Heart right ventricle (tissue), 16 donors: ENCODE results near the gene HIC1. TPM values are rescaled to one million over a fixed set of nuclear protein-coding genes. Genes with fewer than 3 reads are reported as not detected.

Experiments
- ATAC-seq, 8 donors: fragments of 200-7000 bp; cut with Tn5 transposase; one replicate each; pipeline ENCODE4 v1.9.1; 2020; ENCODE audit warnings: mild to moderate bottlenecking in 8 of 8, moderate library complexity in 8 of 8, moderate number of reproducible peaks in 1 of 8
- DNase-seq, 2 donors: peaks; one replicate each; pipeline ENCODE4 v3.0.0-alpha.2; 2020
- H3K27ac ChIP-seq, 10 donors: fragments of 200-600 bp; sonication (generic) in 2 of 10; one replicate each; pipeline versions ENCODE4 v1.5.0 to v1.8.0; 2020 to 2022; ENCODE audit warnings: mild to moderate bottlenecking in 3 of 10
- H3K27me3 ChIP-seq, 7 donors: fragments of 200-600 bp; one replicate each; pipeline ENCODE4 v1.8.0; 2021 to 2022; ENCODE audit warnings: mild to moderate bottlenecking in 2 of 7
- H3K36me3 ChIP-seq, 9 donors: fragments of 200-600 bp; sonication (generic) in 1 of 9; one replicate each; pipeline versions ENCODE4 v1.5.0 to v1.8.0; 2020 to 2022; ENCODE audit warnings: mild to moderate bottlenecking in 2 of 9
- H3K4me1 ChIP-seq, 9 donors: fragments of 200-600 bp; sonication (generic) in 1 of 9; one replicate each; pipeline versions ENCODE4 v1.5.0 to v1.8.0; 2020 to 2022; ENCODE audit warnings: mild to moderate bottlenecking in 4 of 9
- H3K4me3 ChIP-seq, 10 donors: fragments of 200-600 bp; sonication (generic) in 2 of 10; one replicate each; pipeline versions ENCODE4 v1.5.0 to v1.8.0; 2020 to 2022; ENCODE audit warnings: mild to moderate bottlenecking in 7 of 10, moderate library complexity in 2 of 10
- H3K9me3 ChIP-seq, 11 donors: fragments of 200-600 bp in 10 of 11; sonication (generic) in 2 of 11; one replicate each; pipeline versions ENCODE4 v1.5.0 to v1.8.0; 2013 to 2022; ENCODE audit warnings: mild to moderate bottlenecking in 2 of 11, control low read depth in 1 of 11, moderate library complexity in 1 of 11
- CTCF ChIP-seq, 9 donors: fragments of 200-600 bp; sonication (generic) in 2 of 9; IDR thresholded peaks; one replicate each; pipeline versions ENCODE4 v1.5.0 to v1.8.0; 2021 to 2022; ENCODE audit warnings: antibody characterized with exemption in 9 of 9, mild to moderate bottlenecking in 5 of 9, moderate library complexity in 1 of 9
- WGBS, 2 donors: extraction: QIAGEN DNeasy Blood & Tissue Kit; methylation state at CpG; one replicate each; pipeline ENCODE4 v1.1.7; 2013; ENCODE audit warnings: inconsistent platforms in 1 of 2; 5-methylcytosine and 5-hydroxymethylcytosine counted together
- intact Hi-C, 10 donors: fragments of 100-400 bp; cut with DNase I; formaldehyde crosslinking; loops; one replicate each; pipeline versions ENCODE4 v1.11.1 to v1.14.2; 2022
- polyA plus RNA-seq, 2 donors: library from polyadenylated mRNA; stranded (reverse); fragments of 200-250 nt; gene quantifications; one replicate each; pipeline ENCODE4 v1.2.3, GENCODE V29; 2013
- total RNA-seq, 10 donors: library from RNA; stranded (reverse); fragmentation: NEBNext Ultra II Directional in 3 of 10; extraction: Animal tissue kit (Norgen Biotek cat#: 25700) in 3 of 10; gene quantifications; one replicate each; pipeline versions ENCODE4 v1.2.1 to v1.2.4, GENCODE V29; 2021 to 2023
- donor health status: Arrhythmogenic right ventricular cardiomyopathy.
- donor health status: ischemic (EF 13 %, LVEDD 7.1; RV severe dilation, severe dysfunction).
- donor health status: healthy with polysubstance abuse.
- donor health status: DM: no; HTN: yes; CAD: no.
- donor health status: DM: no; HTN: no; CAD: no.
- donor health status: ischemic (EF 25% LVEDD 6.9; RV normal size, moderate dysfunction).
- donor health status: ischemic (EF 25% LVEDD 5.7; RV mildly dilated, moderate dysfunction).
- donor health status: healthy.
- donor health status: DM: yes; HTN: yes; CAD: no.
- donor health status: Ischemic cardiomyopathy.
- donor health status: ischemic (EF 35%, LVEDD 5.7; RV mildly dilated, moderate dysfunction).
- donor health status: nonischemic (EF 11% LVEDD 7.7; RV severe dilation, severe dysfunction).
- donor health status: DM: yes; HTN: yes; CAD: no.
- donor health status: PGD.
- donor health status: ischemic (EF 29% LVEDD 5.4; RV normal size, mild dysfunction).
- donor health status: nonischemic (EF 23%, LVEDD 6.1; RV moderate dilation, normal function).

The HIC1 gene
- total and polyA plus RNA-seq, 12 donors = 3.5 to 37.5 (median 12.1) TPM

- H3K4me1 ChIP-seq = peaks cover 51 to 98% (median 92%) of the 10 kb centered on the region in 9 donors
- no peak for ATAC-seq
- peaks cover 0 to 22% (median 0%) of the 10 kb centered on the region in 9 donors for H3K36me3 ChIP-seq
- no peak overlapping the region for H3K4me3 ChIP-seq
- no peak for TF ChIP-seq CTCF (IDR thresholded peaks at IDR 0.05)
- intact Hi-C loops = loop anchor here in 3 of 10 donors (5.0 to 10.0 kb wide), 2 partner anchors 88 to 91 kb away; no protein-coding TSS in a partner anchor
- no peak for DNase-seq
- no peaks in the 10 kb centered on the region for H3K27me3 ChIP-seq
- peak overlapping the region in 9 of 10 donors; percentile 79 to 97 (median 92) for H3K27ac ChIP-seq
- 67 to 82% methylated on average over 3 of the region's 3 CpGs for WGBS, 2 donors
- no peaks in the 10 kb centered on the region for H3K9me3 ChIP-seq
Measured at GRCh38 chr17:2086306-2086705, 31.4 kb downstream of the HIC1 start.

GRCh38 chr17:2087597-2088211 is 32.8 kb downstream of the HIC1 start:
- Histone ChIP-seq H3K4me1 (peaks cover 51 to 98% (median 89%) of the 10 kb centered on the region in 9 donors), H3K36me3 (peaks cover 0 to 14% (median 0%) of the 10 kb centered on the region in 9 donors), H3K4me3 (no peak overlapping the region), H3K9me3 (no peaks in the 10 kb centered on the region), H3K27ac (peak overlapping the region in 9 of 10 donors; percentile 88 to 97 (median 92)), H3K27me3 (no peaks in the 10 kb centered on the region)
- 41 to 60% methylated on average over 10 of the region's 10 CpGs for WGBS, 2 donors
- intact Hi-C loops = loop anchor here in 3 of 10 donors (5.0 to 10.0 kb wide), 2 partner anchors 87 to 90 kb away; no protein-coding TSS in a partner anchor
- no peak for TF ChIP-seq CTCF (IDR thresholded peaks at IDR 0.05)
- peak in 2 of 8 donors; percentile 4 to 5 for ATAC-seq
- DNase-seq = peak in 1 of 2 donors; percentile 67

DNA sequence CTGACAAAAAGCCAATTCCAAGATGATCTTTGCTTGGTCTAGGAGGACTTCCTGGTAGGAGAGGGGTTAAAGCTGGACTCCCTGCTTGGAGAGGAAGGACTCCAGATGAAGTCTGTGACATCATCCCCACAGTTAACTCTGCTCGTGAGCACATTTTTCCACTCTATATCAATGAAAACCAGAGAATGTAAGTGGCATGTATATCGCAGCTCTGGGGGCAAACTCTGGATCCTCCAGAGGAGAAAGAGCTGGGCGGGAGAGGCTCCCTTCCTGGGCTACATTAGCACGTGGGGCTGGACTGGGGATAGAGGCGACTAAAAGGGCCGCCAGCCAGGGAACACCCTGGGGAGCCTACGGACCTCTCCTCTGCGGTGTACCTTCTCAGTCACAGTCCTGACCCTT is 34.1 kb downstream of the HIC1 start:
- Histone ChIP-seq H3K27me3 (no peaks in the 10 kb centered on the region), H3K4me1 (peaks cover 40 to 94% (median 76%) of the 10 kb centered on the region in 9 donors), H3K9me3 (no peaks in the 10 kb centered on the region), H3K27ac (peak overlapping the region; percentile 65 to 97 (median 91)), H3K4me3 (peak overlapping the region in 9 of 10 donors; percentile 17 to 50 (median 39)), H3K36me3 (peaks cover 0 to 16% (median 0%) of the 10 kb centered on the region in 9 donors)
- TF ChIP-seq CTCF (IDR thresholded peaks at IDR 0.05) = no peak
- DNase-seq (no peak), ATAC-seq (peak in 4 of 8 donors; percentile 14 to 25 (median 23))
- intact Hi-C loops = loop anchor here in 3 of 10 donors (5.0 to 10.0 kb wide), 2 partner anchors 86 to 88 kb away; no protein-coding TSS in a partner anchor
- WGBS, 2 donors = 28 to 47% methylated on average over 8 of the region's 8 CpGs

GRCh38 chr17:2090210-2090641 is 35.3 kb downstream of the HIC1 start:
- Histone ChIP-seq H3K27me3 (no peaks in the 10 kb centered on the region), H3K36me3 (peaks cover 0 to 16% (median 0%) of the 10 kb centered on the region in 9 donors), H3K27ac (peak overlapping the region; percentile 65 to 97 (median 91)), H3K4me3 (peak overlapping the region in 7 of 10 donors; percentile 17 to 50 (median 39)), H3K9me3 (no peaks in the 10 kb centered on the region), H3K4me1 (peaks cover 30 to 89% (median 70%) of the 10 kb centered on the region in 9 donors)
- intact Hi-C loops = loop anchor here in 4 of 10 donors (5.0 to 10.0 kb wide), 4 partner anchors 33 to 155 kb away; partner anchors contain the start of gene HIC1 (in 1 of the 4)
- no peak for DNase-seq
- TF ChIP-seq CTCF (IDR thresholded peaks at IDR 0.05) = no peak
- 59 to 68% methylated on average over 9 of the region's 9 CpGs for WGBS, 2 donors
- no peak for ATAC-seq
